Left ventricle myocardium superior (tissue), 1 donor: ENCODE data around the gene POU6F1. TPM values are rescaled to one million over a fixed set of nuclear protein-coding genes. Genes with fewer than 3 reads are reported as not detected.
"Not testable (repeated sequence)": the region's sequence is repeated elsewhere in the genome, so short reads cannot be mapped to it uniquely, and the experiment has no call there.

Experiments used
- ATAC-seq: fragments of 200-7000 bp; cut with Tn5 transposase; one replicate; pipeline ENCODE4 v1.9.1; 2020; ENCODE audit warnings: mild to moderate bottlenecking, moderate library complexity
- DNase-seq: peaks from one replicate; pipeline ENCODE4 v3.0.0-alpha.2; 2020
- intact Hi-C: fragments of 100-400 bp; cut with micrococcal nuclease; formaldehyde crosslinking; loops from one replicate; pipeline ENCODE4 v1.11.0; 2022
- total RNA-seq: library from RNA; stranded (reverse); fragmentation: NEBNext Ultra II Directional; extraction: Animal tissue kit (Norgen Biotek cat#: 25700); gene quantifications from one replicate; pipeline ENCODE4 v1.2.1, GENCODE V29; 2021
- donor health status: DM: no; HTN: yes; CAD: no; lungs with severe emphysema.

POU6F1 gene
- total RNA-seq, 1 donor from 2014 or later, result 9.9 TPM

GRCh38 chr12:51232642-51233041 is 14.8 kb upstream of the POU6F1 start:
- DNase-seq, result no peak
- ATAC-seq, result no peak
- intact Hi-C loops, result no loop called here

GRCh38 chr12:51229116-51229809 is 11.4 kb upstream of the POU6F1 start:
- no peak for DNase-seq
- ATAC-seq, result no peak
- intact Hi-C loops, result no loop called here

- DNase-seq (no peak), ATAC-seq (no peak)
- intact Hi-C loops, result no loop called here
Measured at GRCh38 chr12:51227962-51228361, 10.1 kb upstream of the POU6F1 start.

- DNase-seq, ATAC-seq, intact Hi-C loops: not testable (repeated sequence)
Measured at GRCh38 chr12:51227112-51227511, 9.2 kb upstream of the POU6F1 start.

GRCh38 chr12:51225771-51226170 is 7.9 kb upstream of the POU6F1 start:
- no peak for DNase-seq
- intact Hi-C loops, result no loop called here
- ATAC-seq, result no peak

DNA sequence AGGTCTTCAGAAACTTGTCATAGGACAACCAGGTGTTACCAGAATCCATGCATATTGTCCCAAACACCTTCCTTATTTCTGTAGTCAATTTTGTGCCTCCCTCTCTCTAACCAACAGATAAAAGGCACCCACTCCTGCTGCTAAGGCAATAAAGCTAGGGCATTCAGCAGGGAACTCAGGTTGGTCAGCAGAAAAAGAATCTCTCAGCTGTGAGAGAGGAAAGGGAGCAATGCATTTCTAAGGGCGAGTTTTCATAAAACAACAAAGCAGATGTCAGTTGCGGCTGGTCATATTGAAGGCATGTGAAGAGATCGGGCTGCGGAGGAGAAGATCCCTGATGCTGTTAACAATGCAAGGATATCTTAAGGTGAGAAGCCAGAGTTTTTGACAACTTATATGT is 7.4 kb upstream of the POU6F1 start:
- ATAC-seq, result no peak
- DNase-seq, result no peak
- intact Hi-C loops, result no loop called here

GRCh38 chr12:51224625-51225024 is 6.8 kb upstream of the POU6F1 start:
- ATAC-seq (no peak), DNase-seq (no peak)
- intact Hi-C loops, result no loop called here

DNA sequence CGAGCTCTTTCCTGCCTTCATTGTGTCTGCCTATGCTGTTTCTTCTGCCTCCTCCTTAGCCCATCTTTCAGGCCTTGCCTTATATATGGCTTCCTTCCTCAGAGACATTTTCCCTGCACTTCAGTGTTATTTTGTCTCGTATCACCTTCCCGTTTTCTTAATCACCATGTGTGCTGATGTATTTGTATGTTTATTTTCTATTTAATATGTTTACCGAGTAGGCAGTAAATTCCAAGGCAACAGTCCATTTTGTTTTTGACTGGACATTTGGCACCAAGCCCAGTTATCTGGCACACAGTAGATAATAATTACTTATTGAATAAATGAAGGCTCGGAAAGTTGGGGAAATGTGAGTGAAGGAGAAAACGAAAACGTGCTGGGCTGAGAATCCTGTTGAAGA is 4.6 kb upstream of the POU6F1 start:
- ATAC-seq (no peak), DNase-seq (no peak)
- intact Hi-C loops, result no loop called here

GRCh38 chr12:51219857-51220256 is 2.0 kb upstream of the POU6F1 start:
- DNase-seq, ATAC-seq, intact Hi-C loops: not testable (repeated sequence)

DNA sequence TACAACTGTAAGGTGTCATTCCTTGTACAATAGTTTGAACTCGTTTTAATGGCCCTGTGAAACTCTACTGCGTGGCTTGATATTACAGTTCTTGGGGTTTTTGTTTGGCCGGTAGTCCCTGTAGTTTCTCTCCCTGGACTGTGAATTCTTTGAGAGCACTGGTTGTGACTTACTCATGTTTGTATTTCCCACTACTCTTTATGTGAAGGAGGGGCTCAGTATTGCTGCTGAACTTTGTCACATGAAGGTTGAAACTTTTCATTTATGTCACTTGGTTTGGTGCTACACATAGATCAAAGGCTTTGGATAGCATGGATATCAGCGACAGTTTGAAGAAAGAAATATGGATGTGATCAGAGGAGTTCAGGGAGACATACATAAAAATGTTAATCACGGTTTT is 1.5 kb upstream of the POU6F1 start:
- intact Hi-C loops, result no loop called here
- no peak for ATAC-seq
- no peak for DNase-seq

DNA sequence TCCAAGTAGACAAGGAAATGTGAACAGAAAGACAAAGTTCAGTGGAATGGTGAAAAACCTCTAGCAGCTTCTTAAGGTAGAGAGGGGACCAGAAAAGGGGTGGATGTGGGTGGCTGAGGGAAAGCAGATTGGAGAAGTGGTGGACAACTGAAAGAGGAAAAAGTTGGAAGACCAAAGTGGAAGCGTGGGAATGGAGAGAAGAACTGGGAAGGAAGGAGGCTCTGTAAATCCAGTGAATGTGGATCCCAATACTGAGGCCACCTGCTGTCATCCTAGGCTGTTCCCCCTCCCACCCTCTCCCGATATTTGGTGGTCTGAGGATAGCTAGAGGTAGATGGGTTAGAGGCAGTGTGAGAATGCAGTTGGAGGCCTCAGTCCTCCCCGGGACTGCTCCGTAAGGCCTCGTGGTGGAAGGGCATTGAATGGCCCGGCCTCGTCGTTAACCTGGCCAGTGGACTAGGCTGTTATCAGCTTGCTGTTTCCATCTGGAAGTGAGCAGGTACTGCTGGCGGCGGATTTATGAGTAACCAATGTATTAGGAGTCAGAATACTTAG is 822 bp upstream of the POU6F1 start:
- DNase-seq (no peak), ATAC-seq (peak; percentile 1)
- intact Hi-C loops, result no loop called here

- ATAC-seq (peak; percentile 69), DNase-seq (peak; percentile 73)
- intact Hi-C loops, result no loop called here
Measured at GRCh38 chr12:51217133-51217967, 512 bp downstream of the POU6F1 start.

- no peak for ATAC-seq
- intact Hi-C loops, result no loop called here
- DNase-seq, result no peak
Measured at GRCh38 chr12:51216642-51217041, 1.2 kb downstream of the POU6F1 start.

DNA sequence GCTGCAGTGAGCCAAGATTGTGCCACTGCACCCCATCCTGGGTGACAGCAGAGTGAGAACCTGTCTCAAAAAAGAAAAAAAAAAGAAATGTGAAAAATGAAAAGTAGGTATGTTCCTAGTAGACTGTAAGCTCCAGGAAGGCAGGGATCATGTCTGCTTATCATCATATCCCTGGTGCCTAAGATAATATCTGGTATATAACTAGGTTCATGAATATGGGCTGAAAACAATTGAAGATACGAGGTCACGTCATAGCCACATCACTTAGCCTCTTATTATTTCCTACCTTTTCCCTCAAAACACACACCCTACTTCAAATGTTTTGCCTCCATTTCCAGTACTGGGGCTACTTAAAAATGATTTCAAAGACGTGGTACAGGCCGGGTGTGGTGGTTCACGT is 3.0 kb downstream of the POU6F1 start:
- ATAC-seq (no peak), DNase-seq (no peak)
- intact Hi-C loops, result no loop called here

DNA sequence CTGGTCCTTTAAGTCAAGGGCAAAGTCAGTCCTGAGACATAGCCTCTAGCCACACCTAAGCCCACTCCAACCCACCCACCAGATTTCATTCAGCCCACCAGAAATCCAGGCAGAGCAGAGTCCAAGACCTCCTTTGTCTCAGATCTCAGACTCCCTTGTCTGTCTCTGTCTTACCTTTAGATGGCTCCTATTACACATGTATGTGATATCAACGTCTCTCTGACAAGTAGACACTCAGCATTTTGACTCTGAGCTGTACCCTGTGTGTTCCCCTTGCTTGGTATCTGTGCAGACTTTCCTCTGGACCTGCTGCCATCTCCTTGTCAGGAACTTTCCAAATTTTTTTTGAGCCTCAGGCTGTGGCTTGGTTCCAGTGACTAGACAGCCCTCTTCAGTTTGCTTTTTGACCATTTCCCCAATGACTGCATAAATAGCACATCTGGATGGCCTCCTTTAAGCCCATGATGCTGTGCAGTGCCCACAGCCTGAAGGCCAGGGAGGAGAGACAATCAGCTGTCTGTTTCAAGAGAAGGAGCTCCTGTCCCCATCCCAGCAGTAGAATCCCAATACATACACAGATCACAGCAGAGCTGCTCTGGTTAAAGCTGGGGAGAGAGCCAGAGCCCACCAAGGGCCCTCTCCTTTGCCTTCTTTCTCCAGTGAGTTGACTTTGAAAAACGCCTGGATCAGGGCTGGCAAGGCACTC is 7.0 kb downstream of the POU6F1 start:
- ATAC-seq (no peak), DNase-seq (no peak)
- intact Hi-C loops, result no loop called here

GRCh38 chr12:51209259-51209658 is 8.6 kb downstream of the POU6F1 start:
- intact Hi-C loops, result no loop called here
- ATAC-seq (no peak), DNase-seq (no peak)

DNA sequence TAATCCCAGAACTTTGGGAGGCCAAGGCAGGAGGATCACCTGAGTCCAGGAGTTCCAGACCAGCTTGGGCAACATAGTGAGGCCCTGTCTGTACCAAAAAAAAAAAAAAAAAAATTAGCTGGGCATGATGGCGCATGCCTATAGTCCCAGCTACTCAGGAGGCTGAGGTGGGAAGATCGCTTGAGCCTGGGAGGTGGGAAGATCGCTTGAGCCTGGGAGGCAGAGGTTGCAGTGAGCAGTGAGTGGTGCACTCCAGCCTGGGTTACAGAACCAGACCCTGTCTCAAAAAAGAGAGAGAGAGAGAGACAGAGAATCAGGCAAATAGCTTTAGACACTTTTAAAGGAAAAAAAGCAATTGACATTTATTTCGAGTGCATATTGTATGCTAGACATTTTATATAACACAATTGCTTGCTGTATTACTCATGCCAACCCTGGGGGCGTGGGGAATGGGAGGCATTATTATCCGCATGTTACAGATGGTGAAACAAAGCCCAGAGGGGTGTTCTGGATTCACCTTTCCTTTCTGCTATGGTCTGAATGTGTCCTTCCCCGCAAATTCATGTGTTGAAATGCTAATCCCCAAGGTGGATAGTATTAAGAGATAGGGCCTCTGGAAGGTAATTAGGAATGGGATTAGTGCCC is 9.7 kb downstream of the POU6F1 start:
- intact Hi-C loops, result no loop called here
- DNase-seq (no peak), ATAC-seq (no peak)

DNA sequence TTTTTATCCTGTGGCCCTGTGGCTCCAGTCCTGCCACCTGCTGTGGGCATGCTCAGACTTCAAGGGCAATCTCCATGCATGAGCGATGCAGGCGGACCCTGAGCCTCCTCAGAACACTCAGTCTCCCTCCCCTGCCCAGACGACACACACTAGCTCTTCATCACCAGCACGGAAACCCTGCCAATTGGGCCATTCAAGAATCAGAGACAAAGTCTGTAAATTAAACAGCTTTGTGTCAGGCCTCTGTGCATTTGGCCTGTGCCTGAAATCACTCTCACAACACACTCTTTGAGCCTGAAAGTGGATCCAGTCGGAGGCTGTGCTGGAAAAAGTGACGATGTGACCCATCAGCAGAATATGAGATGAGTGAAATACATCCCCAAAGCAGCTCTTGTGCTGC is 12.5 kb downstream of the POU6F1 start:
- ATAC-seq (no peak), DNase-seq (no peak)

GRCh38 chr12:51202718-51203117 is 15.1 kb downstream of the POU6F1 start:
- ATAC-seq (no peak), DNase-seq (no peak)
- intact Hi-C loops, result no loop called here

More for the DNA sequence above, 12.5 kb downstream of the POU6F1 start:
- intact Hi-C loops, result no loop called here
